HG03097 (cell line): Measurements from ENCODE around the gene ZFAND3.

Experiments
- ATAC-seq: cut with Tn5 transposase; IDR thresholded peaks from one replicate; pipeline ENCODE4 v1.9.1; 2021; ENCODE audit not compliant: unreplicated experiment, low FRiP score

Gene ZFAND3

GRCh38 chr6:38068854-38069590, 249.5 kb downstream of the ZFAND3 start:
- no peak for ATAC-seq

- no peak for ATAC-seq
These were observed 258.0 kb downstream of the ZFAND3 start for GRCh38 chr6:38077488-38078030.

GRCh38 chr6:38078671-38079070, 259.1 kb downstream of the ZFAND3 start:
- no peak for ATAC-seq

GRCh38 chr6:38079107-38079506, 259.6 kb downstream of the ZFAND3 start:
- no peak for ATAC-seq

- no peak for ATAC-seq
These were observed 260.0 kb downstream of the ZFAND3 start for GRCh38 chr6:38079537-38079936.

- ATAC-seq = no peak
These were observed 260.8 kb downstream of the ZFAND3 start for GRCh38 chr6:38080360-38080759.

- no peak for ATAC-seq
These were observed 261.4 kb downstream of the ZFAND3 start for GRCh38 chr6:38080889-38081288.

GRCh38 chr6:38085031-38085430, 265.5 kb downstream of the ZFAND3 start:
- ATAC-seq = no peak

GRCh38 chr6:38086346-38086745, 266.8 kb downstream of the ZFAND3 start:
- ATAC-seq = no peak

- no peak for ATAC-seq
These were observed 268.5 kb downstream of the ZFAND3 start for GRCh38 chr6:38088010-38088409.

- no peak for ATAC-seq
These were observed 269.3 kb downstream of the ZFAND3 start for GRCh38 chr6:38088829-38089228.

- ATAC-seq = no peak
These were observed 272.1 kb downstream of the ZFAND3 start for GRCh38 chr6:38091613-38092012.

- no peak for ATAC-seq
These were observed 272.9 kb downstream of the ZFAND3 start for GRCh38 chr6:38092465-38092864.

- no peak for ATAC-seq
These were observed 273.4 kb downstream of the ZFAND3 start for GRCh38 chr6:38092964-38093363.

GRCh38 chr6:38095054-38095453, 275.5 kb downstream of the ZFAND3 start:
- ATAC-seq = no peak

- ATAC-seq = no peak
These were observed 279.7 kb downstream of the ZFAND3 start for GRCh38 chr6:38099221-38099620.

GRCh38 chr6:38100380-38100779, 280.9 kb downstream of the ZFAND3 start:
- no peak for ATAC-seq

- no peak for ATAC-seq
These were observed 284.4 kb downstream of the ZFAND3 start for GRCh38 chr6:38103921-38104320.

GRCh38 chr6:38105066-38105465, 285.5 kb downstream of the ZFAND3 start:
- ATAC-seq = no peak

GRCh38 chr6:38107073-38107472, 287.5 kb downstream of the ZFAND3 start:
- no peak for ATAC-seq

GRCh38 chr6:38110481-38110971, 291.0 kb downstream of the ZFAND3 start:
- ATAC-seq = no peak

- no peak for ATAC-seq
These were observed 292.7 kb downstream of the ZFAND3 start for GRCh38 chr6:38112181-38112580.
